HG02678 (cell line): ENCODE results near the gene ANKRD62.

Source experiments
- ATAC-seq: cut with Tn5 transposase; IDR thresholded peaks from one replicate; pipeline ENCODE4 v1.9.1; 2021; ENCODE audit warnings: mild to moderate bottlenecking, moderate library complexity; ENCODE audit not compliant: unreplicated experiment

Gene ANKRD62

DNA sequence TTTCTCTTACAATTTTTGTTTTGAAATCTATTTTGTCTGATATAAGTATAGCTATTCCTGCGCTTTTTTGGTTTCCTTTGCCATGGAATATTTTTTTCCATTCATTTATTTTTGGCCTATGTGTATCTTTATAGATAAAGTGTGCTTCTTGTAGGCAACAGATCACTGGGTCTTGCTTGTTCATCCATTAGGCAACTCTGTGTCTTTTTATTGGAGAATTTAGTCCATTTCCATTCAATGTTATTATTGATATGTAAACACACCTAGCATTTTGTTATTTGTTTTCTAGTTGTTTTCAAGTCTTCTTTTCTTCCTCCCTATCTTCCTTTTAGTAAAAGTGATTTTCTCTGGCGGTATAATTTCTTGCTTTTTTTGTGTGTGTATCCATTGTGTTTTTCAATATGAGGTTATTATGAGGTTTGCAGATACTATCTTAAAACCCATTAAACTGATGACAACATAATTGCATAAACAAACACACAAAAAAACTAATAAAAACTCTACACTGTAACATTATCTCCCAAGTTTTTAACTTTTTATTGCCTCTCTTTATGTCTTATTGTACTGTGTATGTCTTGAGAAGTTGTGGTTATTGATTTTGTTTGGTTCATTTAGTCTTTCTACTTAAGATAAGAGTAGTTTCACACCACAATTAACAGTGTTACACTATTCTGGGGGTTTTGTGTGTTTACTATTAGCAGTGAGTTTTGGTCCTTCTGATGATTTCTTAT, 71.6 kb downstream of the ANKRD62 start:
- no peak for ATAC-seq
